NB4 (cell line): ENCODE data around the gene PDK2.

Experiments used
- DNase-seq: peaks from one replicate; pipeline ENCODE4 v3.0.0; 2010; ENCODE audit warnings: low read depth
- H3K4me3 ChIP-seq: one replicate; pipeline ENCODE4 v1.5.1; 2011; ENCODE audit warnings: mild to moderate bottlenecking, low read depth, low read length, moderate library complexity
- CTCF ChIP-seq: IDR thresholded peaks from one replicate; pipeline ENCODE4 v1.5.1; 2012; ENCODE audit warnings: low read depth, low read length
- MAX ChIP-seq: IDR thresholded peaks from 2 replicates; pipeline ENCODE4 v1.6.1; 2011; ENCODE audit warnings: low read depth, low read length
- MYC ChIP-seq: IDR thresholded peaks from 2 replicates; pipeline ENCODE4 v1.6.1; 2011; ENCODE audit warnings: low read depth, low read length
- POLR2A ChIP-seq: IDR thresholded peaks from 2 replicates; pipeline ENCODE4 v1.6.1; 2011; ENCODE audit warnings: mild to moderate bottlenecking; ENCODE audit not compliant: insufficient read length; ENCODE audit errors: extremely low read depth

PDK2 gene

DNA sequence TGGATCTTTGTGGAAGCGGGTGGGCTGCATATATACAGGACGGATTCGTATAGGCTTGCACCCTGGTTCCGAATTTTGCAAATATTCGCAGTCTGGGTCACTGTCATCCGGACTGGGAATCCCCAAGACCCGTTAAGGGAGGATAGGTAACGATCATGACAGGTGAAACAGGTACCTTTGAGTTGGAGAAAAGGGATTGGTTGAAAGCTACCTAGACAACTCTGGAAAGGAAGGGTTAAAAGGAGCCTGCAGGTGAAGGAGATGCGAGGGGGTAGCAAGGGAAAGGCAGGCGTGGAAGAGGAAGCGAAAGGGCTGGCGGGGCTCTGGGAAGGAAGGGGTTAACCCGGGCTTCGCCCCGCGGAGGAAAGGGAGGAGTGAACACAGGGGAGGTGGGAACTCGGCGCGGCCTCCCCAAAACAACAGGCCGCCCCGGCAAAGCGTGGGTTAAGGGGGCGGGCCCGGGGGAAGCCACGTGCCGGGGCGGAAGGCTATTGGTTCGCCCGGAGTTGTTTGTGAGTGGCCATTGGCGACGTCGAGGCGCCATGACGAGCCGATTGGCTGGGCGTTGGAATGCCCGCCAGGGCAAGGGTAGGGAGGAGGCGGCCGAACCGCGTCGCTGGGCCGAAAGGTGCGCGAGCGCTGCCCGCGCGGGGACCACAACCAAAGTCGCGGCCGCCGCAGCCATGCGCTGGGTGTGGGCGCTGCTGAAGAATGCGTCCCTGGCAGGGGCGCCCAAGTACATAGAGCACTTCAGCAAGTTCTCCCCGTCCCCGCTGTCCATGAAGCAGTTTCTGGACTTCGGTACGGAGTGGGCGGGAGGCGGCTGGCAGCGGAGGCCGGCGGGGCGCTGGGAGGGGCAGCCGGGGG is at the start of gene PDK2:
PDK2 (plus strand) TSS at position 599 of the 867 bp plus-strand sequence; CDS start at position 684, 85 bp downstream.
- DNase-seq = peak; percentile 45
- no peak within 1 kb of the TSS for H3K4me3 ChIP-seq
- TF ChIP-seq MYC (no peak), MAX (peak; percentile 77)

DNA sequence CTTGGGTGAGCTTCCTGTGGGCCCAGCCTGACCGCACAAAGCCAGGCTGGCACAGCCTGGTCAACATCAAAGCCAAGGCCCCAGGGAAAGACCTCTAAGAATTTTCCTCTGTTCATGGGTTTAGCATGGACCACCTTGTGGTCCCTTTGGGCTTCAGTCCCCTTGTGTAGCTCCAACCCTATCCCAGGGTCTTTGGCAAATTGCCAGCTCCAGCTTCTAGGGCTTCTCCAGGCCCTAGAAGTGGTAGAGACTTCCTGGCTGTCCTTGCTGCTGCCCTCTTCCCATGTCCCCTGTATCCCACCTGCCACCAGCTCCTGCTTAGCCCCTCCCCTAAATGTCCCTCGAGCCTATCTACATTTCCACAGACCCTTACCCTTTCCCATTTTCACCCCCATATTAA is 49.0 kb upstream of the PDK2 start:
- no peak for DNase-seq

GRCh38 chr17:50046667-50047066 is 48.5 kb upstream of the PDK2 start:
- H3K4me3 ChIP-seq = no peak overlapping the region
- TF ChIP-seq POLR2A = no peak
- DNase-seq = no peak

More for the DNA sequence above, 49.0 kb upstream of the PDK2 start:
- no peak overlapping the region for H3K4me3 ChIP-seq
- TF ChIP-seq MAX (no peak), MYC (no peak), POLR2A (no peak), CTCF (no peak)

DNA sequence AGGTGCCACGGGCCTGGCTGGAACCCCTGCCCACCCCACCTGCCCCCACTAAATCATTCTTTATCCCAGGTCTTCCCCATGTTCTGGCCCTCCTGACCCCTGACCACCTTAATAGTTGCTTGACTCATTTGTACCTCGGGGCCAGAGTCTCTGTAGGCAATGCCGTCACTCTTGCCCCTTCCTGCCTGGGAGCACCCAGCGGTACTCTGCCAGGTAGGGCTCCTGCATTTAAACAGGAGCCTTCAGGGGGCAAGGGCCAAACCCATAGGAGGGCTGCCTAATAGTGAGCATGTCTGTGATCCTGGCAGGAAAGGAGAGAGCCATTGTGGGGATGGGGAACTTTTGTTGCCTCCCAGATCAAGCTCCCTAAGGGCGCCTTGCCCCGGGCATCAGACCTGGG is 48.1 kb upstream of the PDK2 start:
- no peak overlapping the region for H3K4me3 ChIP-seq
- no peak for DNase-seq
- TF ChIP-seq CTCF (no peak), MAX (no peak), POLR2A (no peak), MYC (no peak)

- no peak overlapping the region for H3K4me3 ChIP-seq
- no peak for TF ChIP-seq POLR2A
- peak; percentile 52; the same call in 1 of the 2 replicates for TF ChIP-seq MYC
- peak; percentile 88 for DNase-seq
Observed at GRCh38 chr17:50047488-50048126, 47.5 kb upstream of the PDK2 start.

DNA sequence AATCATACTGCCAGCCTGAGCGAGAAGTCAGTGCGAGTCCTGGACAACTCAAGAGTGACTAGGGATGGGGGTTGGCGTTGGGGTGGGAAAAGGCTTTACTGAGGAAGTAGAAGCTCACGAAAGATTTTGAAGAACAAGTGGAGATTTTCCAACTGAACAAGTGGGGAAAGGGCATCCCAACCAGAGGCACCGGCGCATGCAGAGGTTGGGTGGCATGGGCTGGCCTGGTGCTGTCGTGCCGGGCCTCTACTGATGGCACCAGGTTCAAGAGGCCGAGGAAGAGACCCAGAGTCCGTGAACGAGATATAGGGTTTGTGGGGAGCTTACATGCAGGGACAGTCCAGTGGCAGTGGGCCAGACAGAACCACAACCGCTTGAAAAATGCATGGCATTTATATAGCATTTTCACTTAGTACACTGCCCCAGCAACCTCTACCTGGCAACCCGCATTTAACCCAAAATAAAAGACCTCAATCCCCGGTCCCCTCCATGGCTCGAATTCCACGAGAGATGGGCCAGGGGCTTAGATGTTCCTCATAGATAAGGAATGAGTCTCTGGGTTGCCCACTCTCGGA is 46.9 kb upstream of the PDK2 start:
- H3K4me3 ChIP-seq = no peak overlapping the region
- no peak for TF ChIP-seq MAX
- TF ChIP-seq MYC = no peak
- no peak for TF ChIP-seq CTCF
- TF ChIP-seq POLR2A = no peak
- no peak for DNase-seq

DNA sequence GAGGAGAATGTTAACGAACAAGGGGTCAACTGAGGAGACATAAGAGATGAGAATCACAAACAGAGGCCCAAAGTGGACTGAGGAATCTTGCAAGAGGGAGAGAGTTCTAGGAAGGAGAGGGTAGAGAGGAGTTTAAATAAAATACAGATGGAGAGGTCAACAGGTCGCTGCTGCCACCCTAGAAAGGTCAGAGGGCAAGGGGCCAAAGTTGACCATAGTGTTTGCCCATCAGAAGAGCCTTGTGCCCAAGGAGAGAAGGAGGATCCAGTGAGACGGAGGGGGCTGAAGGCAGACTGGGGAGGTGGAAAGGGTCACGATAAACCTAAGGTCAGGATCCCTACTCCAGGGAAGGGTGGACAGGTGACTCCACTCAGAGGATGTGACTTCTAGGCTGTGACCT is 46.2 kb upstream of the PDK2 start:
- TF ChIP-seq MAX (no peak), POLR2A (no peak), MYC (no peak), CTCF (no peak)
- no peak for DNase-seq
- no peak overlapping the region for H3K4me3 ChIP-seq
